Measurements from ENCODE around the gene OPCML. TPM values are rescaled to one million over a fixed set of nuclear protein-coding genes. Genes with fewer than 3 reads are reported as not detected.

OPCML gene
- total RNA-seq, 1 experiment from 2014 or later = 0.21 TPM

- DNase-seq = no peak
- no peaks in the 10 kb centered on the region for H3K36me3 ChIP-seq (replicated peaks; ENCODE audit: control insufficient read depth, insufficient read depth, low read length)
- no peak overlapping the region for H3K4me3 ChIP-seq (ENCODE audit: insufficient read depth, low read depth, low read length)
- no peaks in the 10 kb centered on the region for H3K27me3 ChIP-seq (ENCODE audit: control insufficient read depth, insufficient read depth, low read length)
These were observed 755.0 kb downstream of the OPCML start for GRCh38 chr11:132777067-132777975.

- no peaks in the 10 kb centered on the region for H3K27me3 ChIP-seq (ENCODE audit: control insufficient read depth, insufficient read depth, low read length)
- no peak for DNase-seq
- no peak overlapping the region for H3K4me3 ChIP-seq (ENCODE audit: insufficient read depth, low read depth, low read length)
- H3K36me3 ChIP-seq (replicated peaks; ENCODE audit: control insufficient read depth, insufficient read depth, low read length) = no peaks in the 10 kb centered on the region
These were observed 758.5 kb downstream of the OPCML start for GRCh38 chr11:132773751-132774150.

GRCh38 chr11:132772703-132773545, 759.4 kb downstream of the OPCML start:
- no peaks in the 10 kb centered on the region for H3K36me3 ChIP-seq (replicated peaks; ENCODE audit: control insufficient read depth, insufficient read depth, low read length)
- peak; percentile 23 for DNase-seq
- no peak overlapping the region for H3K4me3 ChIP-seq (ENCODE audit: insufficient read depth, low read depth, low read length)
- no peaks in the 10 kb centered on the region for H3K27me3 ChIP-seq (ENCODE audit: control insufficient read depth, insufficient read depth, low read length)

- Histone ChIP-seq H3K27me3 (ENCODE audit: control insufficient read depth, insufficient read depth, low read length) (no peaks in the 10 kb centered on the region), H3K4me3 (ENCODE audit: insufficient read depth, low read depth, low read length) (no peak overlapping the region), H3K36me3 (replicated peaks; ENCODE audit: control insufficient read depth, insufficient read depth, low read length) (no peaks in the 10 kb centered on the region)
- DNase-seq = no peak
These were observed 760.6 kb downstream of the OPCML start for GRCh38 chr11:132771746-132772145.

GRCh38 chr11:132770829-132771530, 761.3 kb downstream of the OPCML start:
- DNase-seq = no peak
- no peaks in the 10 kb centered on the region for H3K27me3 ChIP-seq (ENCODE audit: control insufficient read depth, insufficient read depth, low read length)
- no peaks in the 10 kb centered on the region for H3K36me3 ChIP-seq (replicated peaks; ENCODE audit: control insufficient read depth, insufficient read depth, low read length)
- no peak overlapping the region for H3K4me3 ChIP-seq (ENCODE audit: insufficient read depth, low read depth, low read length)

GRCh38 chr11:132763503-132763902, 768.8 kb downstream of the OPCML start:
- Histone ChIP-seq H3K27me3 (ENCODE audit: control insufficient read depth, insufficient read depth, low read length) (no peaks in the 10 kb centered on the region), H3K36me3 (replicated peaks; ENCODE audit: control insufficient read depth, insufficient read depth, low read length) (no peaks in the 10 kb centered on the region), H3K4me3 (ENCODE audit: insufficient read depth, low read depth, low read length) (no peak overlapping the region)
- no peak for DNase-seq

DNA sequence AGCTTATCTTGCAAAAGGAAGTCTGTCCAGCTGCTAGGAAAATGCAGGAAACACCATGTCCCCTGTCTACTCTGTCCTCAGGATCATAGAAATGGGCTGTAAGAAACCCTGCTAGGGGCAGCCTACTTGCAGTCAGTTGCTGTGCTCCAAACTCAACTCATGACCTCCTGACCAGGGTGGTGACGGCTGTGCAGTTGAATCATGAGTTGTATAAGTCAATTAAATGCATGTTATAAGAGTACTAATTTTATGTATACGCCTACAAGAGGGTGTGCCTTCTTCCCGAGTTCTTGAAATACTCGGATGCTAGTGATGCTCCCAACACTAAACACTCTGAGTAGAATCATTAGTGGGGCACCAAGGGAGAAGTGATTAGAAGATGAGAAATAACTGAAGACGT, 776.4 kb downstream of the OPCML start:
- no peaks in the 10 kb centered on the region for H3K27me3 ChIP-seq (ENCODE audit: control insufficient read depth, insufficient read depth, low read length)
- H3K4me3 ChIP-seq (ENCODE audit: insufficient read depth, low read depth, low read length) = no peak overlapping the region
- no peak for DNase-seq
- no peaks in the 10 kb centered on the region for H3K36me3 ChIP-seq (replicated peaks; ENCODE audit: control insufficient read depth, insufficient read depth, low read length)

- no peaks in the 10 kb centered on the region for H3K36me3 ChIP-seq (replicated peaks; ENCODE audit: control insufficient read depth, insufficient read depth, low read length)
- no peak for DNase-seq
- no peaks in the 10 kb centered on the region for H3K27me3 ChIP-seq (ENCODE audit: control insufficient read depth, insufficient read depth, low read length)
- no peak overlapping the region for H3K4me3 ChIP-seq (ENCODE audit: insufficient read depth, low read depth, low read length)
These were observed 780.6 kb downstream of the OPCML start for GRCh38 chr11:132751516-132752250.

DNA sequence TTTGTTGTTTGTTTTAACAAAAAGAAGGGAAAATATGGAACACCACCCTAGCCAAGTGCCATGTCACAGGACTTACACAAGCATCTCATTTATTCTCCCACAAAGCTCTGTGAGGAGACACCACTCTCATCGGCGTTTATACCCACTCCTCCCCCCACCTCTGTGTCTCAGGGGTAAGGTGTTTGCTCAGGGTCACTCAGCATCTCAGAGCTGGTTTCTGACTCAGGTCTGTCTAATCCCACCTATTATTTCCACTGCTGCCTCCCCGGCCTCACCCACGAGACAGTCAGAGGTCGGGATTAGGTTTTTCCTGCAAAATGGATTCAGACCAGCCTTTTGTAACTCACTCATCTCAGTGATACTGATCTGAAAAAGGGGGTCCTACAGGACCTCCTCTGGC, 786.0 kb downstream of the OPCML start:
- no peak overlapping the region for H3K4me3 ChIP-seq (ENCODE audit: insufficient read depth, low read depth, low read length)
- H3K27me3 ChIP-seq (ENCODE audit: control insufficient read depth, insufficient read depth, low read length) = no peaks in the 10 kb centered on the region
- no peak for DNase-seq
- no peaks in the 10 kb centered on the region for H3K36me3 ChIP-seq (replicated peaks; ENCODE audit: control insufficient read depth, insufficient read depth, low read length)

- no peak for DNase-seq
- H3K36me3 ChIP-seq (replicated peaks; ENCODE audit: control insufficient read depth, insufficient read depth, low read length) = no peaks in the 10 kb centered on the region
- no peaks in the 10 kb centered on the region for H3K27me3 ChIP-seq (ENCODE audit: control insufficient read depth, insufficient read depth, low read length)
- no peak overlapping the region for H3K4me3 ChIP-seq (ENCODE audit: insufficient read depth, low read depth, low read length)
These were observed 787.0 kb downstream of the OPCML start for GRCh38 chr11:132745306-132745705.

GRCh38 chr11:132744771-132745170, 787.5 kb downstream of the OPCML start:
- H3K27me3 ChIP-seq (ENCODE audit: control insufficient read depth, insufficient read depth, low read length) = no peaks in the 10 kb centered on the region
- H3K36me3 ChIP-seq (replicated peaks; ENCODE audit: control insufficient read depth, insufficient read depth, low read length) = no peaks in the 10 kb centered on the region
- no peak overlapping the region for H3K4me3 ChIP-seq (ENCODE audit: insufficient read depth, low read depth, low read length)
- DNase-seq = no peak

GRCh38 chr11:132743601-132744000, 788.7 kb downstream of the OPCML start:
- DNase-seq = no peak
- Histone ChIP-seq H3K36me3 (replicated peaks; ENCODE audit: control insufficient read depth, insufficient read depth, low read length) (no peaks in the 10 kb centered on the region), H3K27me3 (ENCODE audit: control insufficient read depth, insufficient read depth, low read length) (no peaks in the 10 kb centered on the region), H3K4me3 (ENCODE audit: insufficient read depth, low read depth, low read length) (no peak overlapping the region)

GRCh38 chr11:132742929-132743328, 789.4 kb downstream of the OPCML start:
- Histone ChIP-seq H3K4me3 (ENCODE audit: insufficient read depth, low read depth, low read length) (no peak overlapping the region), H3K36me3 (replicated peaks; ENCODE audit: control insufficient read depth, insufficient read depth, low read length) (no peaks in the 10 kb centered on the region), H3K27me3 (ENCODE audit: control insufficient read depth, insufficient read depth, low read length) (no peaks in the 10 kb centered on the region)
- DNase-seq = no peak

GRCh38 chr11:132734217-132734616, 798.1 kb downstream of the OPCML start:
- Histone ChIP-seq H3K4me3 (ENCODE audit: insufficient read depth, low read depth, low read length) (no peak overlapping the region), H3K36me3 (replicated peaks; ENCODE audit: control insufficient read depth, insufficient read depth, low read length) (no peaks in the 10 kb centered on the region), H3K27me3 (ENCODE audit: control insufficient read depth, insufficient read depth, low read length) (no peaks in the 10 kb centered on the region)
- no peak for DNase-seq

Measured in H7 (cell line).